CD4-positive, alpha-beta T cell (primary cell): ENCODE measurements around the gene VPS26B. TPM values are rescaled to one million over a fixed set of nuclear protein-coding genes. Genes with fewer than 3 reads are reported as not detected.

Experiments
- ATAC-seq: fragments of 200-7000 bp; cut with Tn5 transposase; one replicate; pipeline ENCODE4 v1.10.0; 2022; ENCODE audit warnings: mild to moderate bottlenecking; ENCODE audit not compliant: poor library complexity
- CTCF ChIA-PET: fragments of 350-600 bp; sonication (Branson Sonifier 250); formaldehyde crosslinking; loops from one replicate; lab custom pipeline; 2021; ENCODE audit warnings: antibody characterized with exemption, inconsistent platforms; lab: Charles Lee
- POLR2A ChIA-PET: fragments of 350-600 bp; sonication (Branson Sonifier 250); formaldehyde crosslinking; loops from one replicate; lab custom pipeline; 2021; ENCODE audit warnings: antibody characterized with exemption, inconsistent platforms; lab: Charles Lee
- DNase-seq, 14 experiments: peaks; one replicate each; pipeline ENCODE4 v3.0.0-alpha.2; 2013 to 2020; ENCODE audit warnings: mixed read lengths in 2 of 14
- H3K27ac ChIP-seq, 2 donors: one replicate each; pipeline versions ENCODE4 v1.5.1 to v1.7.0; 2013; ENCODE audit warnings: low read length in 2 of 2, low read depth in 1 of 2, mild to moderate bottlenecking in 1 of 2
- H3K27me3 ChIP-seq, 2 experiments: 1 replicate in 1 of 2; 2 replicates in 1 of 2; pipeline versions ENCODE4 v1.6.1 to v1.7.0; 2013; ENCODE audit warnings: low read length in 2 of 2, control low read depth in 1 of 2, mild to moderate bottlenecking in 1 of 2, moderate library complexity in 1 of 2; ENCODE audit not compliant: insufficient read depth in 2 of 2, control insufficient read depth in 1 of 2
- H3K36me3 ChIP-seq: one replicate; pipeline ENCODE4 v1.6.1; 2013; ENCODE audit warnings: low read length, control low read depth; ENCODE audit not compliant: insufficient read depth
- H3K4me1 ChIP-seq: one replicate; pipeline ENCODE4 v1.6.1; 2013; ENCODE audit warnings: low read length, control low read depth; ENCODE audit not compliant: insufficient read depth
- H3K4me3 ChIP-seq: one replicate; pipeline ENCODE4 v1.5.1; 2013; ENCODE audit warnings: mild to moderate bottlenecking, low read length, moderate library complexity
- H3K9me3 ChIP-seq, 2 experiments: 1 replicate in 1 of 2; 2 replicates in 1 of 2; pipeline versions ENCODE4 v1.6.1 to v1.7.0; 2013; ENCODE audit warnings: low read length in 2 of 2, mild to moderate bottlenecking in 2 of 2, control low read depth in 1 of 2, moderate library complexity in 1 of 2; ENCODE audit not compliant: control insufficient read depth in 1 of 2, insufficient read depth in 1 of 2
- H3K27ac Mint-ChIP-seq: one replicate; pipeline ENCODE4 v1.8.0; 2020; ENCODE audit warnings: mixed read lengths
- H3K27me3 Mint-ChIP-seq: one replicate; pipeline ENCODE4 v1.8.0; 2021; ENCODE audit warnings: mixed read lengths
- H3K36me3 Mint-ChIP-seq: one replicate; pipeline ENCODE4 v1.8.0; 2021; ENCODE audit warnings: low read depth, mixed read lengths
- H3K4me1 Mint-ChIP-seq: one replicate; pipeline ENCODE4 v1.8.0; 2021; ENCODE audit warnings: low read depth, mixed read lengths
- H3K4me3 Mint-ChIP-seq: one replicate; pipeline ENCODE4 v1.8.0; 2020; ENCODE audit warnings: mild to moderate bottlenecking, mixed read lengths
- H3K9me3 Mint-ChIP-seq: one replicate; pipeline ENCODE4 v1.8.0; 2020; ENCODE audit warnings: mixed read lengths
- CTCF ChIP-seq: fragments of 200-600 bp; IDR thresholded peaks from one replicate; pipeline ENCODE4 v1.8.0; 2022; ENCODE audit warnings: antibody characterized with exemption, mild to moderate bottlenecking
- intact Hi-C, 2 experiments: fragments of 100-400 bp; cut with DNase I in 1 of 2; cut with micrococcal nuclease in 1 of 2; formaldehyde crosslinking; loops; one replicate each; pipeline versions ENCODE4 v1.15.1 to v1.9.0; 2023 to 2025; cut with DNase I, micrococcal nuclease
- total RNA-seq, 174 experiments: library from RNA in 2 of 174; stranded (reverse) in 2 of 174; gene quantifications; one replicate each; pipeline ENCODE4 v1.2.3 and lab custom pipeline; 2021 to 2026

The VPS26B gene
- total RNA-seq, 2 experiments from 2014 or later, result 41.6 to 42.2 TPM

GRCh38 chr11:134266440-134266839 lies 42.0 kb downstream of the VPS26B start:
- H3K4me3 ChIP-seq, result no peak overlapping the region
- ATAC-seq (no peak), DNase-seq (no peak)
- no peak overlapping the region for H3K27ac ChIP-seq
- H3K27me3 Mint-ChIP-seq, result no peaks in the 10 kb centered on the region
- intact Hi-C loops, result no loop called here
- H3K27ac Mint-ChIP-seq, result no peak overlapping the region
- H3K36me3 Mint-ChIP-seq, result peaks cover 23% of the 10 kb centered on the region
- peaks cover 20% of the 10 kb centered on the region for H3K36me3 ChIP-seq
- ChIA-PET CTCF (interaction anchor here (0.9 to 3.6 kb wide), 2 partner anchors 9 to 59 kb away, joined by 3 to 14 read pairs; partner anchors contain the start of gene GLB1L3), POLR2A (interaction anchor here (1.3 kb wide), 1 partner anchor 13 kb away, joined by 4 read pairs; the partner anchor contains the start of genes ACAD8 and THYN1)
- no peak for TF ChIP-seq CTCF
- no peaks in the 10 kb centered on the region for H3K9me3 ChIP-seq
- no peaks in the 10 kb centered on the region for H3K9me3 Mint-ChIP-seq
- H3K4me1 ChIP-seq, result peaks cover 16% of the 10 kb centered on the region
- peaks cover 23% of the 10 kb centered on the region for H3K4me1 Mint-ChIP-seq
- H3K27me3 ChIP-seq, result no peaks in the 10 kb centered on the region
- no peak overlapping the region for H3K4me3 Mint-ChIP-seq

- no peak overlapping the region for H3K27ac ChIP-seq
- Mint-ChIP-seq H3K4me1 (peaks cover 27% of the 10 kb centered on the region), H3K27ac (no peak overlapping the region), H3K27me3 (no peaks in the 10 kb centered on the region), H3K4me3 (no peak overlapping the region), H3K9me3 (no peaks in the 10 kb centered on the region), H3K36me3 (peaks cover 20% of the 10 kb centered on the region)
- H3K9me3 ChIP-seq, result no peaks in the 10 kb centered on the region
- intact Hi-C loops, result no loop called here
- DNase-seq (no peak), ATAC-seq (no peak)
- no peak for TF ChIP-seq CTCF
- peaks cover 16% of the 10 kb centered on the region for H3K36me3 ChIP-seq
- ChIA-PET POLR2A (interaction anchor here (1.3 kb wide), 1 partner anchor 13 kb away, joined by 4 read pairs; the partner anchor contains the start of genes ACAD8 and THYN1), CTCF (interaction anchor here (0.9 to 3.6 kb wide), 2 partner anchors 9 to 60 kb away, joined by 3 to 14 read pairs; partner anchors contain the start of gene GLB1L3)
- H3K4me3 ChIP-seq, result no peak overlapping the region
- no peaks in the 10 kb centered on the region for H3K27me3 ChIP-seq
- peaks cover 19% of the 10 kb centered on the region for H3K4me1 ChIP-seq
Observed at GRCh38 chr11:134266841-134267251, 42.4 kb downstream of the VPS26B start.

GRCh38 chr11:134267461-134267860 lies 43.0 kb downstream of the VPS26B start:
- intact Hi-C loops, result no loop called here
- Histone ChIP-seq H3K4me1 (peaks cover 21% of the 10 kb centered on the region), H3K4me3 (no peak overlapping the region), H3K9me3 (no peaks in the 10 kb centered on the region), H3K27me3 (no peaks in the 10 kb centered on the region), H3K27ac (no peak overlapping the region), H3K36me3 (peaks cover 11% of the 10 kb centered on the region)
- no peak overlapping the region for H3K27ac Mint-ChIP-seq
- H3K4me1 Mint-ChIP-seq, result peaks cover 31% of the 10 kb centered on the region
- ATAC-seq (no peak), DNase-seq (no peak)
- peaks cover 16% of the 10 kb centered on the region for H3K36me3 Mint-ChIP-seq
- ChIA-PET POLR2A (no interaction called here), CTCF (interaction anchor here (3.6 kb wide), 1 partner anchor 8 kb away, joined by 14 read pairs; the partner anchor contains the start of gene GLB1L3)
- no peaks in the 10 kb centered on the region for H3K9me3 Mint-ChIP-seq
- no peak overlapping the region for H3K4me3 Mint-ChIP-seq
- H3K27me3 Mint-ChIP-seq, result no peaks in the 10 kb centered on the region
- TF ChIP-seq CTCF, result no peak
